Right lobe of liver (tissue), 6 donors: ENCODE results near the gene KDM4C. TPM values are rescaled to one million over a fixed set of nuclear protein-coding genes. Genes with fewer than 3 reads are reported as not detected.
A peak's percentile ranks its signal among the peaks of the same experiment; 100 is the strongest.

Experiments used
- ATAC-seq, 4 donors: fragments of 200-7000 bp; cut with Tn5 transposase; one replicate each; pipeline ENCODE4 v1.9.1; 2020; ENCODE audit warnings: mild to moderate bottlenecking in 4 of 4, moderate library complexity in 4 of 4
- DNase-seq, 3 donors: peaks; one replicate each; pipeline ENCODE4 v3.0.0-alpha.2; 2020
- H3K27ac ChIP-seq, 3 donors: fragments of 200-600 bp; one replicate each; pipeline ENCODE4 v1.8.0; 2022
- H3K27me3 ChIP-seq, 2 donors: fragments of 200-600 bp; one replicate each; pipeline ENCODE4 v1.8.0; 2022
- H3K36me3 ChIP-seq, 4 donors: fragments of 200-600 bp; sonication (generic) in 1 of 4; one replicate each; pipeline versions ENCODE4 v1.5.1 to v1.8.0; 2017 to 2022; ENCODE audit warnings: control low read depth in 1 of 4
- H3K4me1 ChIP-seq, 4 donors: fragments of 200-600 bp; sonication (generic) in 1 of 4; one replicate each; pipeline versions ENCODE4 v1.5.1 to v1.8.0; 2017 to 2022; ENCODE audit warnings: control low read depth in 1 of 4
- H3K4me3 ChIP-seq, 3 donors: fragments of 200-600 bp; one replicate each; pipeline ENCODE4 v1.8.0; 2022
- H3K9me3 ChIP-seq, 4 donors: fragments of 200-600 bp; sonication (generic) in 1 of 4; one replicate each; pipeline versions ENCODE4 v1.5.1 to v1.8.0; 2017 to 2022; ENCODE audit warnings: control low read depth in 1 of 4
- CTCF ChIP-seq, 4 donors: fragments of 200-600 bp in 3 of 4; fragments of 450-650 bp in 1 of 4; IDR thresholded peaks; one replicate each; pipeline versions ENCODE4 v1.5.1 to v1.8.0; 2016 to 2022; ENCODE audit warnings: antibody characterized with exemption in 4 of 4, mild to moderate bottlenecking in 2 of 4
- POLR2A ChIP-seq: fragments of 450-650 bp; IDR thresholded peaks from one replicate; pipeline ENCODE4 v1.6.1; 2017; ENCODE audit warnings: antibody characterized with exemption, mild to moderate bottlenecking
- WGBS: methylation state at CpG from one replicate; pipeline ENCODE4 v1.1.6; 2018; ENCODE audit warnings: low coverage, low lambda C conversion rate; ENCODE audit not compliant: insufficient coverage; ENCODE audit errors: missing lambda C conversion rate; 5-methylcytosine and 5-hydroxymethylcytosine counted together
- intact Hi-C, 2 donors: fragments of 100-400 bp; cut with DNase I; formaldehyde crosslinking; loops; one replicate each; pipeline versions ENCODE4 v1.11.2 to v1.14.1; 2022
- total RNA-seq, 6 experiments: library from RNA; depleted of rRNA in 2 of 6; stranded (reverse); fragments of >200 nt in 2 of 6; fragmentation: NEBNext Ultra II Directional in 3 of 6; extraction: Animal tissue kit (Norgen Biotek cat#: 25700) in 3 of 6; gene quantifications; one replicate each; pipeline versions ENCODE4 v1.1.0 to v1.2.4, GENCODE V29; 2016 to 2023
- donor health status: DM: no; HTN: yes; CAD: no.
- donor health status: DM: no; HTN: no; CAD: no.
- donor health status: DM: no; HTN: no; CAD: no.
- donor health status: DM: no; HTN: yes; CAD: no.
- donor health status: DM: no; HTN: yes; CAD: no.

Gene KDM4C
- total RNA-seq, 6 experiments from 2014 or later = 14.1 to 20.9 (median 15.3) TPM

GRCh38 chr9:6884101-6884500 is 126.3 kb downstream of the KDM4C start:
- intact Hi-C loops = no loop called here
- Histone ChIP-seq H3K27ac (no peak overlapping the region), H3K9me3 (no peaks in the 10 kb centered on the region), H3K36me3 (no peaks in the 10 kb centered on the region), H3K4me1 (no peaks in the 10 kb centered on the region), H3K27me3 (no peaks in the 10 kb centered on the region), H3K4me3 (no peak overlapping the region)
- TF ChIP-seq POLR2A = no peak
- TF ChIP-seq CTCF (IDR thresholded peaks at IDR 0.05) = no peak
- no peak for ATAC-seq
- DNase-seq = no peak
- WGBS = 94% methylated on average over 2 of the region's 5 CpGs

DNA sequence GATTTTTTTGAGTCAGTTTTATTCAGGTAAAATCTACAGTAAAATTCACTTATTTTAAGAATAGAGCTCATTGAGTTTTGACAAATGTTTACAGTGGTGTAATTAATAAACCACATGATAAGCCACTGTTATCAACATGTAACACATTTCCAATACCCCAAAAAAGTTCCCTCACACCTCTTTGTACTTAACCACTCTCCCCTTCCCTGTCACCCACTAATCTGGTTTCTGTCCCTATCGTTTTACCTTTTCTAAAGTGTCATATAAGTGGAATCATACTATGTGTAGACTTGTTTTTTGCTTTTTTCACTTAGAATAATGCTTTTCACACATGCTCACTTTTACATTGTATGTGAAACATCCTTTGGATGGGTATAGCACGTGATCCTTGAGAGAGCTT is 127.2 kb downstream of the KDM4C start:
- Histone ChIP-seq H3K27ac (no peak overlapping the region), H3K27me3 (no peaks in the 10 kb centered on the region), H3K4me3 (no peak overlapping the region), H3K9me3 (no peaks in the 10 kb centered on the region), H3K36me3 (no peaks in the 10 kb centered on the region), H3K4me1 (no peaks in the 10 kb centered on the region)
- WGBS = 92% methylated on average over 2 of the region's 2 CpGs
- DNase-seq = no peak
- intact Hi-C loops = no loop called here
- no peak for TF ChIP-seq POLR2A
- TF ChIP-seq CTCF (IDR thresholded peaks at IDR 0.05) = no peak
- no peak for ATAC-seq

DNA sequence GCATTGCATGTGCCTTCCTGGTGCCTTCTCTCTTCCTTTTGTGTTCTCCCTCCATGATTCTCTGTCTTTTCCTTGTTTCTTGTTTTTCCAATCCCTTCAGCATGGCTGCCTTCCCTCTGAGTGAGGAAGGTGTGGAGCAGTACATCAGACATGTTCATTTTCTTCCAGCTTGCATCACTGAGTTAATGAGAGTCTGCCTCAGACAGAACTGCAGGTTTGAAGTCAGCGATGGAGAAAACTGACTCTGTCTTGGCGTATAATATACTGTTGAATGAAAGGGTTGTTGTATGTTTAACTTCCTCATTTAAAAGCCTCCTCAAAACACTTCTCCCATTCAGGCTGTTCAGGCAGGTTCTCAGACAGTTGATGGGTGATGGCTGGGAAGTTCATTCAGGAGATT is 129.3 kb downstream of the KDM4C start:
- H3K9me3 ChIP-seq = no peaks in the 10 kb centered on the region
- H3K27me3 ChIP-seq = no peaks in the 10 kb centered on the region
- TF ChIP-seq POLR2A (no peak), CTCF (IDR thresholded peaks at IDR 0.05) (no peak)
- no peak for ATAC-seq
- no peaks in the 10 kb centered on the region for H3K36me3 ChIP-seq
- H3K4me3 ChIP-seq = no peak overlapping the region
- WGBS = 100% methylated on average over 2 of the region's 2 CpGs
- no peak for DNase-seq
- intact Hi-C loops = no loop called here
- no peaks in the 10 kb centered on the region for H3K4me1 ChIP-seq
- H3K27ac ChIP-seq = no peak overlapping the region

DNA sequence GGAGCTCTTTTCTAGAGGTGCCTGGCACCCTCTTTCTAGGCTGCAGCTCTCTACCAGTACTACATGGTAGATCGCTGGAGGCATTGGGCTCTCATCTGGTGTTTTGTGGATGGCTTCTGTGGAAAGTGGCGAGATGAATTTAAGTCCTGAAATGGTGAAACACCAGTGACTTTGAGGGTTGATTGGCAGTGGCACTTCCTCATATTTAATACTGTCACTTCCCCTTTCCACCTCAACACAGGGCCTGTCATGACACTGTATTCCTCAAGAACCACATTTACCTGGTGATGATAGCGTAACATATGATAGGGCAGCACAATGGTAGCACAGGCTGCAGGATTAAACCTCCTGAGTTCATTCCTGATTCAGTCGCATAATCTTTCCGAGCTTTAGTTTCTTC is 132.1 kb downstream of the KDM4C start:
- 86% methylated on average over 3 of the region's 5 CpGs for WGBS
- H3K27ac ChIP-seq = no peak overlapping the region
- intact Hi-C loops = no loop called here
- TF ChIP-seq POLR2A (no peak), CTCF (IDR thresholded peaks at IDR 0.05) (no peak)
- H3K4me3 ChIP-seq = no peak overlapping the region
- no peaks in the 10 kb centered on the region for H3K4me1 ChIP-seq
- no peaks in the 10 kb centered on the region for H3K9me3 ChIP-seq
- DNase-seq (no peak), ATAC-seq (peak in 1 of 4 donors; percentile 28)
- peaks cover 0 to 7% (median under 1%) of the 10 kb centered on the region in 4 donors for H3K36me3 ChIP-seq
- H3K27me3 ChIP-seq = no peaks in the 10 kb centered on the region
